C1 segment of cervical spinal cord (tissue), 14 donors: ENCODE data around the gene NR1D1.
A peak's percentile ranks its signal among the peaks of the same experiment; 100 is the strongest.
"Not testable (repeated sequence)": the region's sequence is repeated elsewhere in the genome, so short reads cannot be mapped to it uniquely, and the experiment has no call there.

Experiments used
- DNase-seq, 14 donors: peaks; one replicate each; lab custom pipeline; 2025; lab: John Stamatoyannopoulos, UW

NR1D1 gene

GRCh38 chr17:40100419-40100668, at the start of gene NR1D1:
TSS of gene NR1D1 (minus strand) at chr17:40100589. CDS start at chr17:40100094, 495 bp downstream.
- DNase-seq = no peak

- no peak for DNase-seq
These were observed 48.1 kb upstream of the NR1D1 start for GRCh38 chr17:40148527-40148926.

DNA sequence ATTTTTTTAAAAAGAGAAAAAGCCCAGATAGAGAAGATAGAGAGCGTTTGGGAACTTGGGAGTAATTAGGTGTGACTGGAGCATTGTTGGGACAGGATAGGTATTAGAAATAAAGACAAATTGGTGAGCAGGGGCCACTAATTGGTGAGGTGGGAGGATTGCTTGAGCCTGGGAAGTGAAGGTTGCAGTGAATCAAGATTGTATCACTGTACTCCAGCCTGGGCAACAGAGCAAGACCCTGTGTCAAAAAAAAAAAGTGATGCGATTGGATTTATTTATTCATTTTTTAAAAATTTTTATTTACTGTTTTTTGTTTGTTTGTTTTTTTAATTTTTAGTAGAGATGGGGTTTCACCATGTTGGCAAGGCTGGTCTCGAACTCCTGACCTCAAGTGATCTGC, 45.1 kb upstream of the NR1D1 start:
- DNase-seq = no peak

- DNase-seq = not testable (repeated sequence)
These were observed 42.8 kb upstream of the NR1D1 start for GRCh38 chr17:40143166-40143565.

DNA sequence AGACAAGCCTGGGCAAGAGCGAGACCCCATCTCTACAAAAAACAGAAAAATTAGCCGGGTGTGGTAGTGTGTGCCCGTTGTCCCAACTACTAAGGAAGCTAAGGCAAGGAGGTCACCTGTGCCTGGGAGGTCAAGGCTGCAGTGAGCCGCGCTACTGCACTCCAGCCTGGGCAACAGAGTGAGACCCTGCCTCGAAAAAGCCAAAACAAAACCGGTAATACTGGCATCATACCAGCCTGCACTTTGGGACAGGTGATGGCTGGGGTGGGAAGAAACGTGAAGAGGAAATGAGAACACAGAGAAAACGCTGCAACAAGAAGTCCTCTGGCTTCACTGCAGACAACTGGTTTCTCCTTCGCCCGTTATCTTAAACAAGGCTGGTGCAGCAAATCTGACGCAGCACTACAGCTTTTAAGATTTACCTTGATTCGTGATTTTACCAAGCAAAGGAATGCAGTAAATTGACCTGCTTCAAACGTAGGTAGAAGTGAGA, 39.2 kb upstream of the NR1D1 start:
- peak in 6 of 14 donors; percentile 26 to 72 (median 48) for DNase-seq

GRCh38 chr17:40135817-40136216, 35.4 kb upstream of the NR1D1 start:
- DNase-seq = no peak

GRCh38 chr17:40134184-40134583, 33.8 kb upstream of the NR1D1 start:
- no peak for DNase-seq

DNA sequence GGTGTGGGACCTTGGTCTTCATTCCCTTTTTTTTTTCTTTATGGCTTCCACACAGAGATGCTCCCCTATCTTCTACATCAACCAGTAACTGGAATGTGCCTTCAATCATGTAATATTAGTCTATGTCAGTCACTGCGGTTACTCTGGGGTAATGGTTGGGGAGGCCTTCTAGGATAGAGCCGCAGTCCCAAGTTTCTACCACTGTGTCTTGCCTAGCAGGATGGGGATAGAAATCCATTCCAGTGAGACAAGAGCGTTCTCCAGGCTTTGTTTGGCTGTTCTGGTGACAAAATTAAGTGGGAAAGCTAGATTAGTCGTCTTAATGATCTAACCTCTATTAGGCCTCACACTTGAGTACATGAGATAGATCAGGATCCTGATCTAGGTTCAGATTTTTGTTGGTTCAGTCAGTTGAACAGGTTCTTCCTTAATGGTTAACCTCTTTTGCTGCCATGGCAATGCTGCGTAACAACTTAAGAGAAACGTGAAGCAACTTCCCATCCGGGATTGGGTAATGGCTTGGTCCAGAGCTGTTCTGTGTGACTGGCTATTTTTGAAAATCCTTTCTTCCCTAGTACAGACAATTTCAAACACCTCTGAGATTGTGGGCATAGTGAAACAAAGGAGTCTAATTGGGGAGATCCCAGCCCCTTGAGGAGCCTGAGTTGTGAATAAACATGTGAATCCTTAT, 30.1 kb upstream of the NR1D1 start:
- peak in 2 of 14 donors; percentile 4 to 15 for DNase-seq

- no peak for DNase-seq
These were observed 29.1 kb upstream of the NR1D1 start for GRCh38 chr17:40129498-40129897.

GRCh38 chr17:40124279-40125141, 24.1 kb upstream of the NR1D1 start:
- DNase-seq = peak in 2 of 14 donors; percentile 15 to 51

GRCh38 chr17:40123811-40124114, 23.4 kb upstream of the NR1D1 start:
- no peak for DNase-seq

- DNase-seq = peak in 6 of 14 donors; percentile 7 to 55 (median 40)
These were observed 22.8 kb upstream of the NR1D1 start for GRCh38 chr17:40122999-40123810.

GRCh38 chr17:40122136-40122998, 22.0 kb upstream of the NR1D1 start:
- peak in 2 of 14 donors; percentile 51 to 55 for DNase-seq

DNA sequence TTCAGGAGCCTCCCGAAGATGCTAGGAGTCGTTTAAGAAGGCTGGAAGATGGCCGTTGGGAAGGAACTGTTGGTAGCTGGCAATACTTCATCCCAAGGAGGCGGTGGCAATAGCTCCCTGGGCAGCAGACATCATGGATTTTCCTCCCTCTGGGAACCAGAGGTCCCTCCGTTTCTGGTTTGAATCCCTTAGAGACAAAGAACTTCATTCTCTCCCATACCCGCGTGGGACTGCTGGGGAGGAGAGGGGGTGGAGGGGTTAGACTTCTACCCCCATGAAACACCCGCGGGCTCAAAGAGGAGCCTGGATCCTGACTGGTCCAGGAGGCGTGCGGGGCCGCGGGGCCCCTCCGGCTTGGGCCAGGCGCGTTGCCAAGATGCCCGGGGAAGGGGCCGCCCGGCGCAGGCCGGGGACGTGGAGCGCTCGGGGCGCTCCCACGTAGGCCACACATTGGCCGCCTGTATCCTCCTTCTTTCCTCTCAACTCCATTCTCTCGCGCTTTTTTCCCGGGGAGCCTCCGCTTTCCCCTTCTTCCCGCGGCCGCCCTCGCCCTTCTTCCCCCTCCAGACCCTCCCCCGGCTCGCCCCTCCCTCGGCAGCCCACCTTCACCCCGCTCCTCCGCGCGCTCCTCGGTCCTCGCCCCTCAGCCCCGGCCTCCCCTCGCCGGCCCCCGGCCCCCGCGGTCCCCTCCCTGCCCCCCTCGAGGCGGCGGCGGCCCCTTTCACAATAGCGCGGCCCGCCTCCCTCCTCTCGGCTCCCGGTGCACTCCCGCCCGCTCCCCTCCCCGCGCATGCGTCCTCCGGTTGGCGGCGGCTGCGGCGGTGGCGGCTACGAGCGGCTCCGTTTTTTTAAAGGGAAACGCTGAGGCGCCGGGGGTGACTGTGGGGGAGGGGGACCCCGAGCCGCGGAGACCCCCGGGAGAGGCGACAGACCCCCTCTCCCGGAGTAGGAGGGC, 21.1 kb upstream of the NR1D1 start, which contains the start of gene MSL1:
Gene MSL1 (plus strand): TSS at position 791 of the 955 bp plus-strand sequence. CDS start 642 bp downstream, outside the sequence.
- peak in 12 of 14 donors; percentile 37 to 92 (median 82) for DNase-seq

DNA sequence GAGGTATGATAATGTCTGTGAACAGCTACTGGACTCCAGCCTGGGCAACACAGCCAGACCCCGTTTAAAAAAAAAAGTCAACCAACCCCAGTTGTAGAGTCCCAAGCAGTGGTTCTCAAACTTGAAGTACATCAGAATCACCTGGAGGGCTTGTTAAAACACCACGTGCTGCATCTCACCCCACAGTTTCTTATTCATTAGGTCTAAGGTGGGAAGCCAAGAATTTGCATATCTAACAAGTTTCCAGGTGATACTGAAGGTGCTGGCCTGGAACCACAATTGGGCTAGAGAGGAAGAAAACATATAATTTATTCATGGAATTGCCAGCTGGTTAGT, 14.7 kb upstream of the NR1D1 start:
- no peak for DNase-seq

DNA sequence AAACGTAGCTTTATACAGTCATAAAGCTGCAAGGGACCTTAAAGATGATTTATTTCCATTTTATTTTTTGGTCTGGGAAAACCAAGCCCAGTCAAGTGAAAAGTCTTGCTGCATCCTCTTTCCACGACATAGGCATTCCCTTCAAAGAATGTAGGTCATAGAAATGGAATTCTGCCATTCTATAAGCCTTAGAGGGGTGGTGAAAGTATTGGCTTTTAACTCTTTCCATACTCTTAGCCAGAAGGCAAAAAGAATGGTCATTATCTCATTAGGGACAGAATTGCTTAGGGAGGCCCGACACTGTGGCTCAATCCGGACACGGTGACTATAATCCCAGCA, 13.5 kb upstream of the NR1D1 start:
- DNase-seq = no peak

GRCh38 chr17:40113110-40113906, 12.9 kb upstream of the NR1D1 start:
- DNase-seq = peak in 13 of 14 donors; percentile 62 to 95 (median 91)

GRCh38 chr17:40112718-40113109, 12.3 kb upstream of the NR1D1 start:
- DNase-seq = peak in 1 of 14 donors; percentile 35

DNA sequence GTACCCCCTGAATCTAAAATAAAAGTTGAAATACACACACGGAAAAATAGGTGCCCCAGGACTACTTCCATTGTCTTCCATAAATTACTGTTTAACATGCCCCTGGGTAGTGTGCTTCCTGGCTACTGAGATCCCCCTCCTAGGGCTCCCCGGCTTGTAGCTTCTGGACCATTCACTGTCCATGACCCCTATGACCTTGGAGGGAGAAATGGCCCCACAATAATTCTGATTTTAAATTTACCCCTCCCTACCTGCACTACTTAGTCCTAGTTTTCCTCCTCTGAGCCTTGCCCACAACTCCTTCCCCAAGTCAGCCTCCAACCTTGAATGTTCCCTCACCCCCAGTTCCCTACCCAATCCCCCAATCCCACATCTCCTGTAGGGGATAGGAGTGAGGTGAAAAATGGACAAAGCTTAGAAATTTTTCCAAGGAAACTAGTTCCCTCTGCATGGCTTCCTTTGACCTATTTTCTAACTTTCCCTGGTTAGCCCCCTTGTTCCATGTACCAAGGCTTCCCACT, 11.9 kb upstream of the NR1D1 start:
- DNase-seq = no peak
